H1 (cell line): ENCODE results near the gene TANC1.

Source experiments
- BRCA1 ChIP-seq: IDR thresholded peaks from 2 replicates; pipeline ENCODE4 v1.6.1; 2012; ENCODE audit warnings: low read depth, low read length, improper control_type of control experiment
- CTCF ChIP-seq, 3 experiments: IDR thresholded peaks; 1 replicate in 2 of 3; 2 replicates in 1 of 3; pipeline versions ENCODE4 v1.5.1 to v1.6.1; 2011; ENCODE audit warnings: low read length in 3 of 3, mild to moderate bottlenecking in 3 of 3, inconsistent platforms in 2 of 3, low read depth in 1 of 3, moderate library complexity in 1 of 3; ENCODE audit not compliant: insufficient read depth in 1 of 3; ENCODE audit errors: control extremely low read depth in 1 of 3
- FOSL1 ChIP-seq: IDR thresholded peaks from 2 replicates; pipeline ENCODE4 v1.6.1; 2011; ENCODE audit warnings: mild to moderate bottlenecking, low read depth, low read length, moderate library complexity; ENCODE audit not compliant: insufficient read depth
- NANOG ChIP-seq: IDR thresholded peaks from 2 replicates; pipeline ENCODE4 v1.6.1; 2011; ENCODE audit warnings: low read length, low read depth, mild to moderate bottlenecking, inconsistent platforms; ENCODE audit not compliant: insufficient read depth, poor library complexity, severe bottlenecking
- NRF1 ChIP-seq: IDR thresholded peaks from 2 replicates; pipeline ENCODE4 v1.6.1; 2011; ENCODE audit warnings: mild to moderate bottlenecking, low read depth, low read length, improper control_type of control experiment
- POLR2A ChIP-seq, 2 experiments: IDR thresholded peaks; 1 replicate in 1 of 2; 2 replicates in 1 of 2; pipeline ENCODE4 v1.6.1; 2011; ENCODE audit warnings: low read depth in 2 of 2, low read length in 2 of 2, mild to moderate bottlenecking in 2 of 2; ENCODE audit errors: control extremely low read depth in 1 of 2
- RBBP5 ChIP-seq: IDR thresholded peaks from 2 replicates; pipeline ENCODE4 v1.7.1; 2012; ENCODE audit warnings: low read depth, mild to moderate bottlenecking, inconsistent platforms, low read length, moderate library complexity, borderline replicate concordance
- TBP ChIP-seq: IDR thresholded peaks from 2 replicates; pipeline ENCODE4 v1.6.1; 2011; ENCODE audit warnings: low read depth, low read length, improper control_type of control experiment

GRCh38 chr2:159270744-159271379, 302.4 kb downstream of the TANC1 start:
- no peak for TF ChIP-seq RBBP5
- TF ChIP-seq TBP = no peak
- no peak for TF ChIP-seq POLR2A (IDR thresholded peaks at IDR 0.05; ENCODE audit: control extremely low read depth in 1 of 2, low read depth in 2 of 2, low read length in 2 of 2)
- TF ChIP-seq FOSL1 = no peak
- no peak for TF ChIP-seq CTCF (IDR thresholded peaks at IDR 0.05; ENCODE audit: control extremely low read depth in 1 of 3, insufficient read depth in 1 of 3, low read depth in 1 of 3, low read length in 3 of 3)
- no peak for TF ChIP-seq NRF1
- TF ChIP-seq NANOG = no peak
- no peak for TF ChIP-seq BRCA1
